ENCODE results near the gene SAMM50. TPM values are rescaled to one million over a fixed set of nuclear protein-coding genes. Genes with fewer than 3 reads are reported as not detected.

Gene SAMM50
- total RNA-seq, 1 experiment from 2014 or later: 67.2 TPM

DNA sequence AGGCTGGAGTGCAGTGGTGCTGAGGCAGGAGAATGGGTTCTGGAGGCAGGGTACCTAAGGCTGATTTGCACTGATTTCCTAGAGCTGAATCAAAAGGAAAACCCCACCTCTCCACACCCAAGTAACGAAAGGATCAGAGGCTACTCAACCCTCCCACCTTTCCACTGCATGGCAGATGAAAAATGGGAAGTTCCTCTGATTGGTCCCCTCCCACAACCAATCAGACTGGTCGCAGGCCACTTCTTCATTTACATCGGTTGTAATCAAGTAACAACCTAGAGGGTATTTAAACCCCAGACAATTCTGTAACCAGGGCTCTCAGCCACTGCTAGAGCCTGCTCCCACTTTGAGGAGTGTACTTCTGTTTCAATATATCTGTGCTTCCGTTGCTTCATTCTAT, 50.3 kb downstream of the SAMM50 start:
- BruUV-seq (replicated peaks): no TSS peak
- TF ChIP-seq EZH2 (IDR thresholded peaks at IDR 0.05; ENCODE audit: borderline replicate concordance, low read depth, low read length, poor library complexity, severe bottlenecking): no peak
- TF ChIP-seq, protein P1, sequence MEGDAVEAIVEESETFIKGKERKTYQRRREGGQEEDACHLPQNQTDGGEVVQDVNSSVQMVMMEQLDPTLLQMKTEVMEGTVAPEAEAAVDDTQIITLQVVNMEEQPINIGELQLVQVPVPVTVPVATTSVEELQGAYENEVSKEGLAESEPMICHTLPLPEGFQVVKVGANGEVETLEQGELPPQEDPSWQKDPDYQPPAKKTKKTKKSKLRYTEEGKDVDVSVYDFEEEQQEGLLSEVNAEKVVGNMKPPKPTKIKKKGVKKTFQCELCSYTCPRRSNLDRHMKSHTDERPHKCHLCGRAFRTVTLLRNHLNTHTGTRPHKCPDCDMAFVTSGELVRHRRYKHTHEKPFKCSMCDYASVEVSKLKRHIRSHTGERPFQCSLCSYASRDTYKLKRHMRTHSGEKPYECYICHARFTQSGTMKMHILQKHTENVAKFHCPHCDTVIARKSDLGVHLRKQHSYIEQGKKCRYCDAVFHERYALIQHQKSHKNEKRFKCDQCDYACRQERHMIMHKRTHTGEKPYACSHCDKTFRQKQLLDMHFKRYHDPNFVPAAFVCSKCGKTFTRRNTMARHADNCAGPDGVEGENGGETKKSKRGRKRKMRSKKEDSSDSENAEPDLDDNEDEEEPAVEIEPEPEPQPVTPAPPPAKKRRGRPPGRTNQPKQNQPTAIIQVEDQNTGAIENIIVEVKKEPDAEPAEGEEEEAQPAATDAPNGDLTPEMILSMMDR (conservative IDR thresholded peaks at IDR 0.05; ENCODE audit: low read depth, low read length): no peak
- intact Hi-C loops (cut with micrococcal nuclease; ENCODE audit: unreplicated experiment): no loop called here

DNA sequence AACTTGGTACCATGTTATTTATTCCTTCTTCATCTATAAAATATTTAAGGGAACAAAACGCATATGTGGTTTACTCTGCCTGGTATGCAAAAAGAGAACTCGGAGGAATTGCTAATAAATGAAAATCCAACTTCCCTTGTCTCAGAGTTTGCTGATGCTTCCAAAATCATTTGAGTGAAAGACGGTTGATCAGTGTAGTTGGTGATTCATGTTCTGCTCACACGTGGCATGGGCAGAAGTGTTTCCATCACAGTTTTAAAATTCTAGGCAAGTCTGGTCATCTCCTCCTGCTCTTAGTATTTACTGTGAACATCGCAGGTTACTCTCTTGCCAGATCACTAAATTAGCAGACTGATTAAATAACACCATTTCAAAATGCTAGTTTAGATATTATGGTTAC, 56.9 kb downstream of the SAMM50 start:
- Histone ChIP-seq H3K4me3 (ENCODE audit: low read depth, low read length, poor library complexity, severe bottlenecking) (no peak overlapping the region), H3K4me1 (ENCODE audit: insufficient read depth, low read length, poor library complexity, severe bottlenecking) (peaks cover 15% of the 10 kb centered on the region), H3K36me3 (ENCODE audit: insufficient read depth, low read length, poor library complexity, severe bottlenecking) (no peaks in the 10 kb centered on the region), H3K27ac (ENCODE audit: low read depth, low read length, poor library complexity, severe bottlenecking) (no peak overlapping the region), H3K9me3 (ENCODE audit: low read depth, low read length, poor library complexity, severe bottlenecking) (no peaks in the 10 kb centered on the region), H3K27me3 (replicated peaks; ENCODE audit: insufficient read depth, low read depth, low read length, poor library complexity) (no peaks in the 10 kb centered on the region)
- intact Hi-C loops (cut with micrococcal nuclease; ENCODE audit: unreplicated experiment): no loop called here
- DNase-seq (ENCODE audit: low spot score): no peak
- BruUV-seq (replicated peaks): no TSS peak
- no peak for TF ChIP-seq EZH2 (IDR thresholded peaks at IDR 0.05; ENCODE audit: borderline replicate concordance, low read depth, low read length, poor library complexity, severe bottlenecking)
- TF ChIP-seq, protein P1 (conservative IDR thresholded peaks at IDR 0.05; ENCODE audit: low read depth, low read length): no peak
- ChIA-PET CTCF (no interaction called here), POLR2A (ENCODE audit: low non-redundant PET) (no interaction called here)

More for the DNA sequence above, 50.3 kb downstream of the SAMM50 start:
- Histone ChIP-seq H3K4me3 (ENCODE audit: low read depth, low read length, poor library complexity, severe bottlenecking) (no peak overlapping the region), H3K27me3 (replicated peaks; ENCODE audit: insufficient read depth, low read depth, low read length, poor library complexity) (no peaks in the 10 kb centered on the region), H3K36me3 (ENCODE audit: insufficient read depth, low read length, poor library complexity, severe bottlenecking) (no peaks in the 10 kb centered on the region), H3K27ac (ENCODE audit: low read depth, low read length, poor library complexity, severe bottlenecking) (no peak overlapping the region), H3K4me1 (ENCODE audit: insufficient read depth, low read length, poor library complexity, severe bottlenecking) (no peaks in the 10 kb centered on the region), H3K9me3 (ENCODE audit: low read depth, low read length, poor library complexity, severe bottlenecking) (no peaks in the 10 kb centered on the region)
- ChIA-PET CTCF (no interaction called here), POLR2A (ENCODE audit: low non-redundant PET) (no interaction called here)
- DNase-seq (ENCODE audit: low spot score): no peak

DNA sequence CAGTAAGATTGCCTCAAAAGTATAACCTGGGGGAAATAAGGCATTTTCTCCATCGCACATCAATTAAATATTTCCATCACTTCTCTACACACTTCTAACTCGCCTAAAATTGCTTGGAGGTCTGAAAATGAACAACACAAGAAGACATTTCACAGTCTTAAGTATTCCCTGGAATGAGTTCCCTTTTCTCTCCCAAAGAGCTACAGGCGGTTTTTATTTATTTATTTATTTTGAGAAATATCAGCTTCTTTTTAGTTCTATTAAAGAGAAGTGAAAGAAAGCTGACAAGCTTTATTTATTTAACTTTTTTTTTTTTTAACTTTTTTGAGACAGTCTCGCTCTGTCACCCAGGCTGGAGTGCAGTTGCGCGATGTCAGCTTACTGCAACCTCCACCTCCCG, 57.3 kb downstream of the SAMM50 start:
- H3K9me3 ChIP-seq (ENCODE audit: low read depth, low read length, poor library complexity, severe bottlenecking): no peaks in the 10 kb centered on the region
- ChIA-PET POLR2A (ENCODE audit: low non-redundant PET) (no interaction called here), CTCF (no interaction called here)
- no peak overlapping the region for H3K4me3 ChIP-seq (ENCODE audit: low read depth, low read length, poor library complexity, severe bottlenecking)
- no TSS peak for BruUV-seq (replicated peaks)
- peaks cover 15% of the 10 kb centered on the region for H3K4me1 ChIP-seq (ENCODE audit: insufficient read depth, low read length, poor library complexity, severe bottlenecking)
- no peak for DNase-seq (ENCODE audit: low spot score)
- H3K27me3 ChIP-seq (replicated peaks; ENCODE audit: insufficient read depth, low read depth, low read length, poor library complexity): no peaks in the 10 kb centered on the region
- no peaks in the 10 kb centered on the region for H3K36me3 ChIP-seq (ENCODE audit: insufficient read depth, low read length, poor library complexity, severe bottlenecking)
- intact Hi-C loops (cut with micrococcal nuclease; ENCODE audit: unreplicated experiment): no loop called here
- H3K27ac ChIP-seq (ENCODE audit: low read depth, low read length, poor library complexity, severe bottlenecking): no peak overlapping the region
- no peak for TF ChIP-seq EZH2 (IDR thresholded peaks at IDR 0.05; ENCODE audit: borderline replicate concordance, low read depth, low read length, poor library complexity, severe bottlenecking)
- TF ChIP-seq, protein P1 (conservative IDR thresholded peaks at IDR 0.05; ENCODE audit: low read depth, low read length): no peak
